Adipocyte (in vitro differentiated cells): ENCODE measurements around the gene MAPK7.

ENCODE experiments used
- DNase-seq: peaks from one replicate; pipeline ENCODE4 v3.0.0-alpha.2; 2015; ENCODE audit warnings: low read depth
- H3K27me3 ChIP-seq: replicated peaks from 2 replicates; pipeline ENCODE4 v1.7.0; 2013; ENCODE audit warnings: mild to moderate bottlenecking, low read length, moderate library complexity; ENCODE audit not compliant: control insufficient read depth, insufficient read depth
- H3K36me3 ChIP-seq: 2 replicates; pipeline ENCODE4 v1.7.0; 2013; ENCODE audit warnings: low read length, mild to moderate bottlenecking, moderate library complexity; ENCODE audit not compliant: control insufficient read depth, insufficient read depth, severe bottlenecking
- H3K4me1 ChIP-seq: 2 replicates; pipeline ENCODE4 v1.7.0; 2013; ENCODE audit warnings: mild to moderate bottlenecking, low read length, moderate library complexity; ENCODE audit not compliant: control insufficient read depth, insufficient read depth
- H3K4me3 ChIP-seq: 2 replicates; pipeline ENCODE4 v1.7.0; 2013; ENCODE audit warnings: mild to moderate bottlenecking, low read length, moderate library complexity
- H3K9ac ChIP-seq: 2 replicates; pipeline ENCODE4 v1.7.0; 2013; ENCODE audit warnings: mild to moderate bottlenecking, low read length, moderate library complexity
- H3K9me3 ChIP-seq: 2 replicates; pipeline ENCODE4 v1.7.0; 2013; ENCODE audit warnings: mild to moderate bottlenecking, low read length, moderate library complexity; ENCODE audit not compliant: control insufficient read depth

MAPK7 gene

GRCh38 chr17:19392303-19392702 is 14.0 kb downstream of the MAPK7 start:
- H3K27me3 ChIP-seq = no peaks in the 10 kb centered on the region
- no peak overlapping the region for H3K9ac ChIP-seq
- no peaks in the 10 kb centered on the region for H3K36me3 ChIP-seq
- H3K4me3 ChIP-seq = no peak overlapping the region
- peaks cover 21% of the 10 kb centered on the region for H3K4me1 ChIP-seq
- no peak for DNase-seq
- H3K9me3 ChIP-seq = no peaks in the 10 kb centered on the region

DNA sequence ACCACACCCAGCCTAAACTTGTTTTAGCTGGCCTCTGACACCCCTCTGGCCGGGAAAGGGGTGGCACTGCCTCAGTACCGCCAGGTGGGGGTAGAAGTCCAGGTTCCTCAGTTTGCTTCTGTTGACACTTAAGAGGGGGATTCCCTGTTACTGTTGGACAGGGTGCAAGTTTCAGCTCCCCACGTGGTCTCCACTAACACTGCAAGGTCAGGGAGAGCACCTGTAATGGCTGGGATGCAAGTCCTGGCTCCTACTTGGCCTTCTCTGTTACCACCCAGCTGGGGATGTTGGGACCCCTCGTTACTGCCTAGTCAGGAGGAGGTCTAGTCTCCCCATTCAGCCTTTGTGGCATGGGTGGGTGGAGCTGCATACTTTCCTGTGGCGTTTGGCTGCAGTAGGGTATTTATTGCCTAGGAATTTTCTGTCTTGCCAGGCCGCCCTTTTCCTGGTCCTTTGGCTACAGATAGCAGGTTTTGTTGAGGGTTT is 19.3 kb downstream of the MAPK7 start:
- Histone ChIP-seq H3K9me3 (no peaks in the 10 kb centered on the region), H3K4me3 (no peak overlapping the region), H3K27me3 (no peaks in the 10 kb centered on the region), H3K4me1 (peaks cover 20% of the 10 kb centered on the region), H3K36me3 (no peaks in the 10 kb centered on the region), H3K9ac (no peak overlapping the region)
- DNase-seq = no peak

GRCh38 chr17:19398301-19399181 is 20.2 kb downstream of the MAPK7 start:
- DNase-seq = peak; percentile 28
- no peaks in the 10 kb centered on the region for H3K9me3 ChIP-seq

GRCh38 chr17:19399750-19400450 is 21.6 kb downstream of the MAPK7 start:
- Histone ChIP-seq H3K27me3 (no peaks in the 10 kb centered on the region), H3K36me3 (no peaks in the 10 kb centered on the region), H3K4me1 (peaks cover 20% of the 10 kb centered on the region), H3K4me3 (no peak overlapping the region), H3K9me3 (no peaks in the 10 kb centered on the region), H3K9ac (no peak overlapping the region)
- no peak for DNase-seq

More at GRCh38 chr17:19398301-19399181, 20.2 kb downstream of the MAPK7 start:
- Histone ChIP-seq H3K4me1 (peaks cover 20% of the 10 kb centered on the region), H3K9ac (peak overlapping the region; percentile 26), H3K4me3 (no peak overlapping the region), H3K27me3 (no peaks in the 10 kb centered on the region), H3K36me3 (no peaks in the 10 kb centered on the region)

- H3K9ac ChIP-seq = no peak overlapping the region
- H3K9me3 ChIP-seq = no peaks in the 10 kb centered on the region
- H3K27me3 ChIP-seq = no peaks in the 10 kb centered on the region
- no peak overlapping the region for H3K4me3 ChIP-seq
- H3K36me3 ChIP-seq = no peaks in the 10 kb centered on the region
- no peak for DNase-seq
- H3K4me1 ChIP-seq = peaks cover 20% of the 10 kb centered on the region
These were observed 23.2 kb downstream of the MAPK7 start for GRCh38 chr17:19401321-19402010.

DNA sequence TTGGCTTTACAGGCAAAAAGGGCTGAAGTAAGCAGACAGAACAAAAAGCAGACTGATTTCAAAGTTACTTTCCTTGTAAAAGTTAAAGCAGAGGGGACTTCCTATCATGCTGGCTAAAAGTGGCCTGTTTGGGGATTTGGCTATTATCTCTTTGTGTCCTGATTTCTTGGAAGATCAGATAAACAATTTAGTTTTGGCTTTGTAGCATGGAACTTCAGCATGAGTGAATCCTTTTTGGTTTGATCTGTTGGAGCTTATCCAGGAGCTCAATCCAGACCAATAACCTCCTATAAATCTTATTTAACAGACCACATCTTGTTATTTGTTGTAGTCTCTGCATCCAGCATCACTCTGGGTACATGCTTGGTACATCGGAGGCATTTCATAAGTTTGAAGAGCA is 23.9 kb downstream of the MAPK7 start:
- no peak overlapping the region for H3K9ac ChIP-seq
- H3K9me3 ChIP-seq = no peaks in the 10 kb centered on the region
- H3K36me3 ChIP-seq = no peaks in the 10 kb centered on the region
- no peaks in the 10 kb centered on the region for H3K27me3 ChIP-seq
- DNase-seq = no peak
- peaks cover 20% of the 10 kb centered on the region for H3K4me1 ChIP-seq
- no peak overlapping the region for H3K4me3 ChIP-seq

DNA sequence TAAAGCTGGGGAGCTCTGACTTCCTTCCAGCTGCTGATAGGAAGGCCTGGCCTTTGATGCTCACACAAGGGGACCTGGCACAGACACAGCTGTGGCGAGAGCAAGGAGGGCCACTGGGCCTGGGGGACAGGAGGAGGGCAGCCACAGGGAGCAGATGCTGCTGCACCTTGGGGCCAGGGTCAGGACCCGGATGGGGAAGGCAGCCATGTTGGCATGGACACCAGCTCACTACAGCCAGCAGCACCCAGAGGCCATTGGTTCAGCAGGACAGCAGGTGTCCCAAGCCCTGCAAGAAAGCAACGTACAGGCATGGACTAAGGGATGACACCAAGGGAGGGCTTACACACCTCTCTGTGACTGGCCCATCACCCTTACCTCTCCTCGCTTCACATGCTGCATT is 24.7 kb downstream of the MAPK7 start:
- no peaks in the 10 kb centered on the region for H3K9me3 ChIP-seq
- no peaks in the 10 kb centered on the region for H3K36me3 ChIP-seq
- DNase-seq = no peak
- H3K9ac ChIP-seq = no peak overlapping the region
- no peaks in the 10 kb centered on the region for H3K27me3 ChIP-seq
- no peak overlapping the region for H3K4me3 ChIP-seq
- peaks cover 18% of the 10 kb centered on the region for H3K4me1 ChIP-seq

- H3K9me3 ChIP-seq = no peaks in the 10 kb centered on the region
- no peak overlapping the region for H3K9ac ChIP-seq
- no peak for DNase-seq
- H3K4me3 ChIP-seq = no peak overlapping the region
- H3K36me3 ChIP-seq = no peaks in the 10 kb centered on the region
- H3K27me3 ChIP-seq = no peaks in the 10 kb centered on the region
- H3K4me1 ChIP-seq = peaks cover 6% of the 10 kb centered on the region
These were observed 26.0 kb downstream of the MAPK7 start for GRCh38 chr17:19404264-19404663.

- Histone ChIP-seq H3K27me3 (no peaks in the 10 kb centered on the region), H3K4me1 (peaks cover 6% of the 10 kb centered on the region), H3K4me3 (no peak overlapping the region), H3K36me3 (no peaks in the 10 kb centered on the region), H3K9me3 (no peaks in the 10 kb centered on the region), H3K9ac (no peak overlapping the region)
- no peak for DNase-seq
These were observed 26.8 kb downstream of the MAPK7 start for GRCh38 chr17:19405114-19405513.

- Histone ChIP-seq H3K9me3 (no peaks in the 10 kb centered on the region), H3K4me1 (no peaks in the 10 kb centered on the region), H3K27me3 (no peaks in the 10 kb centered on the region), H3K9ac (no peak overlapping the region), H3K4me3 (no peak overlapping the region), H3K36me3 (no peaks in the 10 kb centered on the region)
- no peak for DNase-seq
These were observed 29.5 kb downstream of the MAPK7 start for GRCh38 chr17:19407601-19408345.
